Endothelial cell of umbilical vein (primary cell): ENCODE data around the gene INO80C. TPM values are rescaled to one million over a fixed set of nuclear protein-coding genes. Genes with fewer than 3 reads are reported as not detected.

ENCODE experiments used
- BruUV-seq: library from RNA; stranded (reverse); fragments of 400-500 nt; replicated peaks from 2 replicates; lab custom pipeline; 2021; lab: Mats Ljungman, UMichigan
- CTCF ChIA-PET: fragments of 300-600, 350-600 bp; sonication (Branson Sonifier 250); formaldehyde crosslinking; loops from one replicate; lab custom pipeline; 2021; ENCODE audit warnings: antibody characterized with exemption, inconsistent platforms; lab: Charles Lee
- POLR2A ChIA-PET: fragments of 300-600, 350-600 bp; sonication (Branson Sonifier 250); formaldehyde crosslinking; loops from one replicate; lab custom pipeline; 2021; ENCODE audit warnings: antibody characterized with exemption, inconsistent platforms; lab: Charles Lee
- DNase-seq: peaks from one replicate; pipeline ENCODE4 v3.0.0-alpha.2; 2011; ENCODE audit warnings: low read depth, low spot score
- FAIRE-seq: peaks from 2 replicates; lab custom pipeline; 2011; peaks lifted over from hg19 to GRCh38; lab: Jason Lieb, UNC
- H2AFZ ChIP-seq: 2 replicates; pipeline ENCODE4 v1.6.0; 2012; ENCODE audit warnings: low read depth, low read length, control low read depth, inconsistent platforms
- H3K27ac ChIP-seq: 2 replicates; pipeline ENCODE4 v1.5.1; 2011; ENCODE audit warnings: low read depth, mild to moderate bottlenecking, control low read depth, low read length, moderate library complexity; ENCODE audit not compliant: insufficient read depth
- H3K27me3 ChIP-seq, 2 experiments: 2 replicates each; pipeline versions ENCODE4 v1.6.0 to v1.6.1; 2011; ENCODE audit warnings: low read length in 2 of 2, mixed read lengths in 1 of 2; ENCODE audit not compliant: control insufficient read depth in 2 of 2, insufficient read depth in 2 of 2
- H3K36me3 ChIP-seq, 2 experiments: 2 replicates in 1 of 2; 3 replicates in 1 of 2; pipeline ENCODE4 v1.5.1; 2011; ENCODE audit warnings: low read length in 2 of 2, mild to moderate bottlenecking in 1 of 2, moderate library complexity in 1 of 2; ENCODE audit not compliant: control insufficient read depth in 2 of 2, insufficient read depth in 2 of 2; ENCODE audit errors: extremely low read depth in 1 of 2
- H3K4me1 ChIP-seq: 3 replicates; pipeline ENCODE4 v1.5.1; 2011; ENCODE audit warnings: mild to moderate bottlenecking, low read length; ENCODE audit not compliant: control insufficient read depth, insufficient read depth; ENCODE audit errors: extremely low read depth
- H3K4me2 ChIP-seq: 2 replicates; pipeline ENCODE4 v1.6.1; 2011; ENCODE audit warnings: low read length, control low read depth, mixed read lengths; ENCODE audit not compliant: insufficient read depth
- H3K4me3 ChIP-seq, 3 experiments: fragments of 200-600 bp in 1 of 3; sonication (generic), shearing (Covaris generic) in 1 of 3; replicated peaks in 1 of 3; 2 replicates each; pipeline ENCODE4 v1.5.1; 2011 to 2016; ENCODE audit warnings: control low read depth in 3 of 3, low read length in 3 of 3, mild to moderate bottlenecking in 2 of 3, inconsistent platforms in 1 of 3, low read depth in 1 of 3, moderate library complexity in 1 of 3; ENCODE audit not compliant: insufficient read depth in 1 of 3
- H3K79me2 ChIP-seq: 2 replicates; pipeline ENCODE4 v1.6.0; 2012; ENCODE audit warnings: low read length, inconsistent platforms; ENCODE audit not compliant: control insufficient read depth, insufficient read depth
- H3K9ac ChIP-seq: replicated peaks from 2 replicates; pipeline ENCODE3; 2011; ENCODE audit warnings: low read length, control low read depth; ENCODE audit not compliant: insufficient read depth; ENCODE audit errors: extremely low read depth
- H3K9me1 ChIP-seq: replicated peaks from 3 replicates; pipeline ENCODE4 v1.6.0; 2011; ENCODE audit warnings: mild to moderate bottlenecking, low read length; ENCODE audit not compliant: control insufficient read depth, insufficient read depth; ENCODE audit errors: extremely low read depth
- H3K9me3 ChIP-seq: replicated peaks from 2 replicates; pipeline ENCODE4 v1.5.1; 2012; ENCODE audit warnings: low read length, inconsistent platforms; ENCODE audit not compliant: control insufficient read depth, insufficient read depth
- H4K20me1 ChIP-seq: replicated peaks from 2 replicates; pipeline ENCODE3; 2011; ENCODE audit warnings: mild to moderate bottlenecking, low read length; ENCODE audit not compliant: control insufficient read depth, insufficient read depth; ENCODE audit errors: extremely low read depth
- EZH2 ChIP-seq: IDR thresholded peaks from 2 replicates; pipeline ENCODE4 v1.6.1; 2012; ENCODE audit warnings: borderline replicate concordance, low read depth, mild to moderate bottlenecking, moderate library complexity, low read length, inconsistent platforms; ENCODE audit not compliant: severe bottlenecking
- FOS ChIP-seq: IDR thresholded peaks from 2 replicates; pipeline ENCODE4 v1.6.1; 2011; ENCODE audit warnings: mild to moderate bottlenecking, low read length, moderate library complexity, borderline replicate concordance; ENCODE audit not compliant: insufficient read depth
- GATA2 ChIP-seq: IDR thresholded peaks from 2 replicates; pipeline ENCODE4 v1.7.0; 2011; ENCODE audit warnings: low read depth, mild to moderate bottlenecking, moderate library complexity, mixed read lengths, low read length; ENCODE audit not compliant: insufficient read length, insufficient read depth
- JUN ChIP-seq: IDR thresholded peaks from 2 replicates; pipeline ENCODE4 v1.6.1; 2011; ENCODE audit warnings: borderline replicate concordance, low read depth; ENCODE audit not compliant: insufficient read length, insufficient read depth
- MYC ChIP-seq: IDR thresholded peaks from one replicate; pipeline ENCODE4 v1.6.1; 2011; ENCODE audit warnings: mild to moderate bottlenecking, low read depth, low read length
- POLR2A ChIP-seq: IDR thresholded peaks from 2 replicates; pipeline ENCODE4 v1.6.1; 2012; ENCODE audit warnings: low read depth, mild to moderate bottlenecking, control low read depth, low read length
- POLR2AphosphoS5 ChIP-seq: IDR thresholded peaks from 2 replicates; pipeline ENCODE4 v1.6.1; 2012; ENCODE audit warnings: low read depth, mild to moderate bottlenecking, control low read depth, low read length, moderate library complexity; ENCODE audit not compliant: insufficient read depth
- dilution Hi-C: fragments of 300-500 bp; cut with MboI; formaldehyde crosslinking; loops from one replicate; pipeline ENCODE4 v1.15.0; 2019; ENCODE audit warnings: low sequenced_read_pairs; ENCODE audit not compliant: extremely low pct_ligation_motif_present
- intact Hi-C: fragments of 100-400 bp; cut with micrococcal nuclease; formaldehyde crosslinking; loops from one replicate; pipeline ENCODE4 v1.10.0; 2022
- polyA plus RNA-seq, 4 experiments: library from polyadenylated mRNA; depleted of rRNA in 3 of 4; stranded (reverse) in 3 of 4; unstranded in 1 of 4; fragments of >200 nt; gene quantifications; 2 replicates each; pipeline versions ENCODE4 v1.2.1 to v1.2.3, GENCODE V29; 2011 to 2012; ENCODE audit warnings: missing spikeins in 1 of 4
- total RNA-seq: library from RNA; stranded (reverse); gene quantifications from 2 replicates; pipeline ENCODE4 v1.2.3, GENCODE V29; 2021
- TF ChIP-seq, protein P1 (sequence below), 2 donors: IDR thresholded peaks; 1 replicate in 1 of 2; 2 replicates in 1 of 2; pipeline ENCODE4 v1.5.1; 2011; ENCODE audit warnings: low read length in 2 of 2, mild to moderate bottlenecking in 2 of 2, moderate library complexity in 2 of 2, control low read depth in 1 of 2, inconsistent platforms in 1 of 2, low read depth in 1 of 2; ENCODE audit not compliant: insufficient read depth in 1 of 2; ENCODE audit errors: extremely low read depth in 1 of 2
- TF ChIP-seq, protein P2 (sequence below): IDR thresholded peaks from 2 replicates; pipeline ENCODE4 v1.6.1; 2011; ENCODE audit not compliant: insufficient read depth, insufficient read length

The INO80C gene
- total and polyA plus RNA-seq, 2 donors (not counting 3 experiments of a cell fraction or from before 2014, with no cell fraction given) = 43.4 to 56.0 TPM

DNA sequence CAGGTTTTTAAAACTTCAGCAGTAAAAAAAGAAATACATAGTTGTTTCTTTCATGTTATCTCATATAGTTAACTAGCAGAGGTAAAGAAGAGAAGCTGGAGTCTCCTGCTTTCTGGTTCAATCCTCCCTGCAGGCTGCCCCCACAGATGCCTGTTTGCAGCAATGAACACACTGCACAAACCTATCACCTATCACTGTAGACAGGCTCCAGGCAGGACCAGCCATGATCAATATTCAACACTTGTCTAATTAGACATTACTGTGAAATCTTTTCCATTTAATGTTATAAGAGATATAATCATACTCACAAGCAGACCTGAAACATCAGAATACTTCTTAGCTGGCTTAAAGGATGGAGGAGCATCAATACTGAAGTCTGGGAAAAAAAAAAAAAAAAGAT is 19.8 kb downstream of the INO80C start:
- dilution Hi-C loops = no loop called here
- no peak for FAIRE-seq
- H3K4me3 ChIP-seq = peak overlapping the region in 2 of 3 experiments; percentile 46 to 47

More for the DNA sequence above, 19.8 kb downstream of the INO80C start:
- TF ChIP-seq EZH2 (no peak), POLR2A (no peak), POLR2AphosphoS5 (no peak), GATA2 (no peak), MYC (no peak), FOS (no peak), JUN (no peak)
- TF ChIP-seq, protein P1, sequence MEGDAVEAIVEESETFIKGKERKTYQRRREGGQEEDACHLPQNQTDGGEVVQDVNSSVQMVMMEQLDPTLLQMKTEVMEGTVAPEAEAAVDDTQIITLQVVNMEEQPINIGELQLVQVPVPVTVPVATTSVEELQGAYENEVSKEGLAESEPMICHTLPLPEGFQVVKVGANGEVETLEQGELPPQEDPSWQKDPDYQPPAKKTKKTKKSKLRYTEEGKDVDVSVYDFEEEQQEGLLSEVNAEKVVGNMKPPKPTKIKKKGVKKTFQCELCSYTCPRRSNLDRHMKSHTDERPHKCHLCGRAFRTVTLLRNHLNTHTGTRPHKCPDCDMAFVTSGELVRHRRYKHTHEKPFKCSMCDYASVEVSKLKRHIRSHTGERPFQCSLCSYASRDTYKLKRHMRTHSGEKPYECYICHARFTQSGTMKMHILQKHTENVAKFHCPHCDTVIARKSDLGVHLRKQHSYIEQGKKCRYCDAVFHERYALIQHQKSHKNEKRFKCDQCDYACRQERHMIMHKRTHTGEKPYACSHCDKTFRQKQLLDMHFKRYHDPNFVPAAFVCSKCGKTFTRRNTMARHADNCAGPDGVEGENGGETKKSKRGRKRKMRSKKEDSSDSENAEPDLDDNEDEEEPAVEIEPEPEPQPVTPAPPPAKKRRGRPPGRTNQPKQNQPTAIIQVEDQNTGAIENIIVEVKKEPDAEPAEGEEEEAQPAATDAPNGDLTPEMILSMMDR (IDR thresholded peaks at IDR 0.05; ENCODE audit: extremely low read depth in 1 of 2, insufficient read depth in 1 of 2, low read depth in 1 of 2, low read length in 2 of 2) = no peak
- TF ChIP-seq, protein P2, sequence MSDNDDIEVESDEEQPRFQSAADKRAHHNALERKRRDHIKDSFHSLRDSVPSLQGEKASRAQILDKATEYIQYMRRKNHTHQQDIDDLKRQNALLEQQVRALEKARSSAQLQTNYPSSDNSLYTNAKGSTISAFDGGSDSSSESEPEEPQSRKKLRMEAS = no peak
- Histone ChIP-seq H3K9ac (peak overlapping the region; percentile 76), H2AFZ (no peak overlapping the region), H3K9me3 (no peaks in the 10 kb centered on the region), H3K9me1 (no peaks in the 10 kb centered on the region), H3K4me1 (peaks cover 45% of the 10 kb centered on the region), H3K36me3 (no peaks in the 10 kb centered on the region), H3K79me2 (peaks cover 73% of the 10 kb centered on the region), H4K20me1 (no peaks in the 10 kb centered on the region), H3K27me3 (no peaks in the 10 kb centered on the region), H3K27ac (peak overlapping the region; percentile 90), H3K4me2 (peak overlapping the region; percentile 45)
- ChIA-PET CTCF (interaction anchor here (0.7 to 3.5 kb wide), 7 partner anchors 8 to 162 kb away, joined by 3 to 23 read pairs (median 4); no protein-coding TSS in a partner anchor), POLR2A (interaction anchor here (0.7 to 1.6 kb wide), 3 partner anchors 14 to 20 kb away, joined by 3 to 10 read pairs (median 5); partner anchors contain the start of gene INO80C)
- TSS peak; percentile 59 for BruUV-seq
- intact Hi-C loops = loop anchor here (1.0 to 2.0 kb wide), 3 partner anchors 11 to 19 kb away; partner anchors contain the start of gene INO80C
- DNase-seq = no peak
